A549 (cell line): Measurements from ENCODE around the gene RWDD2A. TPM values are rescaled to one million over a fixed set of nuclear protein-coding genes. Genes with fewer than 3 reads are reported as not detected.

ENCODE experiments used
- ATAC-seq, 2 experiments: fragments of 200-7000 bp in 1 of 2; fragments of >200 bp in 1 of 2; cut with Nextera tagmentation in 1 of 2; cut with Tn5 transposase in 1 of 2; 3 replicates each; pipeline versions ENCODE4 v1.8.0 to v1.9.1; 2018 to 2020; ENCODE audit warnings: mild to moderate bottlenecking in 1 of 2, moderate library complexity in 1 of 2
- CTCF ChIA-PET: fragments of 300-600 bp; sonication (Branson Sonifier 250); formaldehyde crosslinking; extraction: SDS; loops from one replicate; lab custom pipeline; 2021; ENCODE audit warnings: antibody characterized with exemption, inconsistent platforms; lab: Yijun Ruan, JAX
- POLR2A ChIA-PET: fragments of 350-600 bp; formaldehyde crosslinking; extraction: SDS; loops from one replicate; lab custom pipeline; 2021; ENCODE audit warnings: antibody characterized with exemption, inconsistent platforms; lab: Yijun Ruan, JAX
- DNase-seq, 2 experiments: peaks; one replicate each; pipeline versions ENCODE4 v3.0.0 to v3.0.0-alpha.2; 2011 to 2016; ENCODE audit warnings: low read depth in 1 of 2, low spot score in 1 of 2
- FAIRE-seq: peaks from 2 replicates; lab custom pipeline; 2011; peaks lifted over from hg19 to GRCh38; lab: Jason Lieb, UNC
- H3K27ac ChIP-seq, 2 experiments: fragments of >200 bp; sonication (Bioruptor Twin); formaldehyde crosslinking; 3 replicates each; pipeline ENCODE4 v1.5.1; 2016 to 2017
- H3K4me1 ChIP-seq: fragments of >200 bp; sonication (Bioruptor Twin); formaldehyde crosslinking; 3 replicates; pipeline ENCODE4 v1.6.1; 2016
- H3K4me2 ChIP-seq: fragments of >200 bp; sonication (Bioruptor Twin); formaldehyde crosslinking; 3 replicates; pipeline ENCODE4 v1.6.1; 2016
- H3K4me3 ChIP-seq: fragments of >200 bp; sonication (Bioruptor Twin); formaldehyde crosslinking; 3 replicates; pipeline ENCODE4 v1.5.1; 2016
- H3K9me3 ChIP-seq: fragments of >200 bp; sonication (Bioruptor Twin); formaldehyde crosslinking; 3 replicates; pipeline ENCODE4 v1.6.1; 2016
- BHLHE40 ChIP-seq: IDR thresholded peaks from 2 replicates; pipeline ENCODE4 v1.6.1; 2012; ENCODE audit warnings: low read depth, low read length, inconsistent platforms
- EP300 ChIP-seq, 2 experiments: fragments of >200 bp; sonication (Bioruptor Twin); formaldehyde crosslinking; IDR thresholded peaks; 2 replicates in 1 of 2; 3 replicates in 1 of 2; pipeline ENCODE4 v1.6.1; 2016 to 2017
- FOSB ChIP-seq: fragments of 250-450 bp; sonication (Bioruptor Pico); IDR thresholded peaks from 2 replicates; pipeline ENCODE4 v1.5.0; 2020; ENCODE audit warnings: mild to moderate bottlenecking, moderate library complexity
- FOSL2 ChIP-seq, 2 experiments: fragments of 450-650 bp in 1 of 2; fragments of >200 bp in 1 of 2; sonication (Bioruptor Twin) in 1 of 2; formaldehyde crosslinking; IDR thresholded peaks; 2 replicates each; pipeline versions ENCODE4 v1.5.0 to v1.6.1; 2016 to 2020; ENCODE audit warnings: mild to moderate bottlenecking in 1 of 2, moderate library complexity in 1 of 2
- FOXS1 ChIP-seq: fragments of 250-450 bp; sonication (Bioruptor Pico); IDR thresholded peaks from 2 replicates; pipeline ENCODE4 v1.5.0; 2020; ENCODE audit warnings: mild to moderate bottlenecking, moderate library complexity
- HDAC2 ChIP-seq: fragments of 200-600 bp; sonication (generic); IDR thresholded peaks from 2 replicates; pipeline ENCODE4 v1.6.1; 2016
- HEYL ChIP-seq: fragments of 250-450 bp; sonication (Bioruptor Pico); IDR thresholded peaks from 2 replicates; pipeline ENCODE4 v1.8.0; 2021; ENCODE audit warnings: mild to moderate bottlenecking, moderate library complexity
- HOXB13 ChIP-seq: fragments of 250-450 bp; sonication (Bioruptor Pico); IDR thresholded peaks from 2 replicates; pipeline ENCODE4 v1.5.0; 2020; ENCODE audit warnings: low read depth, mild to moderate bottlenecking, moderate library complexity
- KDM1A ChIP-seq: fragments of 200-600 bp; sonication (generic); IDR thresholded peaks from 2 replicates; pipeline ENCODE4 v1.6.1; 2016; ENCODE audit warnings: low read depth, mild to moderate bottlenecking
- MAZ ChIP-seq: fragments of 150-350 bp; IDR thresholded peaks from 2 replicates; pipeline ENCODE4 v1.6.1; 2014; ENCODE audit warnings: antibody characterized with exemption, low read depth, low read length, borderline replicate concordance
- MYC ChIP-seq: IDR thresholded peaks from 2 replicates; pipeline ENCODE4 v1.6.1; 2012; ENCODE audit warnings: mild to moderate bottlenecking, inconsistent platforms, low read length, improper control_type of control experiment, borderline replicate concordance
- NFE2L2 ChIP-seq: fragments of 150-350 bp; conservative IDR thresholded peaks from 2 replicates; pipeline ENCODE4 v1.6.1; 2014; ENCODE audit warnings: low read length
- POLR2AphosphoS2 ChIP-seq: conservative IDR thresholded peaks from 2 replicates; pipeline ENCODE4 v1.6.1; 2012; ENCODE audit warnings: low read length, improper control_type of control experiment, inconsistent platforms
- RAD21 ChIP-seq, 2 experiments: fragments of >200 bp in 1 of 2; sonication (Bioruptor Twin) in 1 of 2; formaldehyde crosslinking in 1 of 2; IDR thresholded peaks in 1 of 2; conservative IDR thresholded peaks in 1 of 2; 2 replicates in 1 of 2; 3 replicates in 1 of 2; pipeline ENCODE4 v1.6.1; 2012 to 2018; ENCODE audit warnings: inconsistent platforms in 1 of 2
- RFX5 ChIP-seq: fragments of 450-650 bp; IDR thresholded peaks from 2 replicates; pipeline ENCODE4 v1.7.1; 2014; ENCODE audit warnings: antibody characterized with exemption, mild to moderate bottlenecking, moderate library complexity
- RNF2 ChIP-seq: fragments of 200-600 bp; sonication (generic); IDR thresholded peaks from 2 replicates; pipeline ENCODE4 v1.6.1; 2016; ENCODE audit warnings: low read depth, mild to moderate bottlenecking, antibody characterized with exemption, moderate library complexity, borderline replicate concordance
- SMC3 ChIP-seq: fragments of >200 bp; sonication (Bioruptor Twin); formaldehyde crosslinking; IDR thresholded peaks from 3 replicates; pipeline ENCODE4 v1.6.1; 2018; ENCODE audit warnings: inconsistent platforms
- SREBF2 ChIP-seq: fragments of 450-650 bp; IDR thresholded peaks from 2 replicates; pipeline ENCODE4 v1.6.1; 2014; ENCODE audit warnings: mild to moderate bottlenecking, moderate library complexity
- TFCP2L1 ChIP-seq: fragments of 250-450 bp; sonication (Bioruptor Pico); IDR thresholded peaks from 2 replicates; pipeline ENCODE4 v1.5.0; 2021; ENCODE audit warnings: mild to moderate bottlenecking
- ZFP36 ChIP-seq: fragments of 450-650 bp; IDR thresholded peaks from 2 replicates; pipeline ENCODE4 v1.6.1; 2014; ENCODE audit warnings: borderline replicate concordance; ENCODE audit not compliant: partially characterized antibody
- ZSCAN20 ChIP-seq: fragments of 250-450 bp; sonication (Bioruptor Pico); IDR thresholded peaks from 2 replicates; pipeline ENCODE4 v1.8.0; 2022; ENCODE audit warnings: mild to moderate bottlenecking, moderate library complexity
- WGBS: methylation state at CpG from one replicate; pipeline ENCODE4 v1.1.6; 2017; ENCODE audit errors: missing lambda C conversion rate; 5-methylcytosine and 5-hydroxymethylcytosine counted together
- polyA plus RNA-seq, 4 experiments: library from polyadenylated mRNA; depleted of rRNA in 3 of 4; stranded (reverse); fragments of >200 nt; fragmentation: RNase III in 1 of 4; extraction: RNeasy Plus Mini Kit Qiagen cat#74134 plus additional on column Dnase treatment in 1 of 4; gene quantifications; 2 replicates in 3 of 4; 3 replicates in 1 of 4; pipeline ENCODE4 v1.2.3, GENCODE V29; 2011 to 2017
- TF ChIP-seq, protein P1 (sequence below): fragments of >200 bp; sonication (Bioruptor Twin); formaldehyde crosslinking; IDR thresholded peaks from 3 replicates; pipeline ENCODE4 v1.5.1; 2016

RWDD2A gene
- polyA plus RNA-seq, 2 of the 4 experiments (the other 2 are of a cell fraction), result 2.2 to 4.7 TPM

DNA sequence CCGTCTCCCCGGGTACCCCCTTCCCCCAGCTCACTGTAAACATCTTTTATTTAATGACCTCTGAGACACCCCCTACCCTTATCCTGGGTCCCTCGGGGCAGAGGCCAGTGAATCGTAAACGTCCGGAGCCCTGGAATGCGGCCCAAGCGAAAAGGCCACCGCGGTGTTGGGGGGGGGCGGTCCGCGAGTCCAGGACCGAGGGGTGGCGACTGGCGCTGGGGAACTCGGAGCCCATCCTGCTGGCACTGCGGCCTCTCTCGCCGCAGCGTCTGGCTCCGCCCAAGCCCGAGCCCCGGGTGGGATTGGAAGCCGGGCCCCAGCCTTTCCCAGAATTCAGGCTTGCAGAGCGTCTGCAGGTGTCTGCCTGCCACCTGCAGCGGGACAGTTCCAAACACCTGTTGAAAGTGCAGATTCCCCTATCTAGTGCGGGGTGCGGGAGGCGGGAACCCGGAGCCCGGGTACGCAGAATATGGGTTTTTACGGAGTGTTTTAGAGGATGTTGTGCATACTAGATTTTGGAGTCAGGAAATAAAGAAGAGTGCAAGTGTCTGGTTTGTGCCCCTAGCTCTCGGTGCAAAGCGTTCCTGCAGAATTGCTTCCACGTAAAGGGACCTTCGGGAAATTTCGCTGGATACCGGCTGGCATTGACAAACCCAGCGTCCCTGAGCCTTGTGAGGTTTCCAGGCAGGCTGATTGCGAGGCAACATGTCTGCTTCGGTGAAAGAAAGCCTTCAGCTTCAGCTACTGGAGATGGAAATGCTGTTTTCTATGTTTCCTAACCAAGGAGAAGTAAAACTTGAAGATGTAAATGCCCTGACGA lies 800 bp downstream of the RWDD2A start (continued):
- no peak for TF ChIP-seq NFE2L2
- no peak for TF ChIP-seq BHLHE40
- no peak for TF ChIP-seq EP300 (IDR thresholded peaks at IDR 0.05)
- TF ChIP-seq, all 56 proteins: peak for 0

DNA sequence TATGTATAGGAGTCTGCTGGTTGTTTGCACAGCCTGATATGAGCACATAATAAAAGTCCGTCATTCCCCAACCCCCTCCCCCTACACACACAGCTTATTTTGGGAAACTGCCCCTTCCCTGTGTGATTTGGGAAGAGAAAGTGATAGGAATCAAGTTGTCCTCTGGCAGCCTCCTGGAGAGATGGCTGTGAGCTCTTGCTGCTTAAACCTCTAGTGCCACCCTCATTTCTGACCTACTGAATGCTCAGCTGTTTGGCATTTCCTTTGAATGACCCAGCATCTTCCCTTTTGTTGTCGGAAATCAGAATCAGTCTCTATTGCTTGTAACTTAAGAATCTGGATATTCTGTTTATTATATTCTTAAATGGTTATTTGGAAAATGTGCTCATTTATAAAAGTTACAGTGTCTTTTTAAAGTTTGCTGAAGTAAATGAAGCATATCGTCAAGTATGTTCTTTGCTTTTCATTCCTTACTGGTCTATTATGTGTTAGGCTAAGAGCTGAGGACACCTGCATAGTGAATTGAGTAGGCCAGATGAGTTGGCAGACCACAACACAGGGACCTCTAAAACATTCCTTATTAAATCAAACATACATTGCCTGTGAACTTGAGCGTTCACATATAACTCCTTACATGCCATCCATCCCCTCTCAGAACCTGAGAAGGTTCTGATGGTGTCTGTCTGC lies 5.5 kb downstream of the RWDD2A start:
- no peak for FAIRE-seq
- TF ChIP-seq RAD21 (conservative IDR thresholded peaks at IDR 0.05 in 1 of 2, IDR thresholded peaks at IDR 0.05 in 1 of 2) (no peak), HOXB13 (no peak), MAZ (no peak), SMC3 (no peak), SREBF2 (no peak), HDAC2 (no peak), EP300 (IDR thresholded peaks at IDR 0.05) (no peak), ZFP36 (no peak), KDM1A (no peak), FOXS1 (CRISPR knock-in tag) (no peak)
- TF ChIP-seq, protein P1, sequence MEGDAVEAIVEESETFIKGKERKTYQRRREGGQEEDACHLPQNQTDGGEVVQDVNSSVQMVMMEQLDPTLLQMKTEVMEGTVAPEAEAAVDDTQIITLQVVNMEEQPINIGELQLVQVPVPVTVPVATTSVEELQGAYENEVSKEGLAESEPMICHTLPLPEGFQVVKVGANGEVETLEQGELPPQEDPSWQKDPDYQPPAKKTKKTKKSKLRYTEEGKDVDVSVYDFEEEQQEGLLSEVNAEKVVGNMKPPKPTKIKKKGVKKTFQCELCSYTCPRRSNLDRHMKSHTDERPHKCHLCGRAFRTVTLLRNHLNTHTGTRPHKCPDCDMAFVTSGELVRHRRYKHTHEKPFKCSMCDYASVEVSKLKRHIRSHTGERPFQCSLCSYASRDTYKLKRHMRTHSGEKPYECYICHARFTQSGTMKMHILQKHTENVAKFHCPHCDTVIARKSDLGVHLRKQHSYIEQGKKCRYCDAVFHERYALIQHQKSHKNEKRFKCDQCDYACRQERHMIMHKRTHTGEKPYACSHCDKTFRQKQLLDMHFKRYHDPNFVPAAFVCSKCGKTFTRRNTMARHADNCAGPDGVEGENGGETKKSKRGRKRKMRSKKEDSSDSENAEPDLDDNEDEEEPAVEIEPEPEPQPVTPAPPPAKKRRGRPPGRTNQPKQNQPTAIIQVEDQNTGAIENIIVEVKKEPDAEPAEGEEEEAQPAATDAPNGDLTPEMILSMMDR, result no peak
- TF ChIP-seq, all 56 proteins: peak for 0
- Histone ChIP-seq H3K4me3 (no peak overlapping the region), H3K27ac (no peak overlapping the region), H3K4me2 (no peak overlapping the region), H3K9me3 (no peaks in the 10 kb centered on the region), H3K4me1 (peaks cover 3% of the 10 kb centered on the region; the same call in 1 of the 3 replicates)
- ChIA-PET POLR2A (no interaction called here), CTCF (interaction anchor here (0.9 to 1.5 kb wide), 7 partner anchors 10 to 133 kb away, joined by 3 read pairs; partner anchors contain the start of genes DOP1A and UBE3D)
- no peak for ATAC-seq
- no peak for DNase-seq
- 85% methylated on average over 4 of the region's 4 CpGs for WGBS

DNA sequence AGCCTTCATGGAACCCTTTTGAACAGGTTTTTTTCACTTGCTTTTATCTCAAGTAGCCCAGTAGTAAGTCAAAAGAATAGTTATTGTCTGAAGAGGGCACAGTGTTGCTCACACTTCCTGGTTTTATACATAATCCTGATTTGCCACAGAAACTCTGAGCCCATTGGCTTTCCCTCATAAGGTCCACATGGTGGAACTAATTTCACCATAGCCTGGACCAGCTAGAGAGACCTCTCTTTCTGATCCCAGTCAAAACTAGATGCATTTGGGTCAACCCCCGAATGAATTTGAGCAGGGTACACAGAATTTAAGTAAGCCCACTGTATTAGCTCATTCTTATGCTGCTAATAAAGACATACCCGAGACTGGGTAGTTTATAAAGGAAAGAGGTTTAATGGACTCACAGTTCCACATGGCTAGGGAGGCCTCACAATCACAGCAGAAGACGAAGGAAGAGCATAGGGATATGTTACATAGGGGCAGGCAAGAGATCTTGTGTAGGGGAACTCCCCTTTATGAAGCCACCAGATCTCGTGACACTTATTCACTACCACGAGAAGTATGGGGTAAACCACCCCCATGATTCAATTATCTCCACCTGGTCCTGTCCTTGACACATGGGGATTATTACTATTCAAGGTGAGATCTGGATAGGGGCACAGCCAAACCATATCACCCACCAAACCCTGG lies 6.2 kb downstream of the RWDD2A start:
- ChIA-PET CTCF (interaction anchor here (0.9 to 1.1 kb wide), 3 partner anchors 13 to 133 kb away, joined by 3 read pairs; partner anchors contain the start of genes DOP1A and UBE3D), POLR2A (no interaction called here)
- Histone ChIP-seq H3K4me3 (no peak overlapping the region), H3K9me3 (no peaks in the 10 kb centered on the region), H3K27ac (no peak overlapping the region), H3K4me1 (peaks cover 3% of the 10 kb centered on the region; the same call in 1 of the 3 replicates), H3K4me2 (no peak overlapping the region)
- WGBS, result 87% methylated on average over 5 of the region's 5 CpGs
- no peak for DNase-seq
- FAIRE-seq, result no peak
- no peak for ATAC-seq
- no peak for TF ChIP-seq MYC
- no peak for TF ChIP-seq FOSB (CRISPR knock-in tag)
- TF ChIP-seq RNF2, result no peak
- TF ChIP-seq POLR2AphosphoS2, result no peak
- TF ChIP-seq ZFP36, result no peak
- no peak for TF ChIP-seq RFX5
- no peak for TF ChIP-seq FOSL2 (IDR thresholded peaks at IDR 0.05)
- TF ChIP-seq FOSL2 (CRISPR knock-in tag; IDR thresholded peaks at IDR 0.05), result no peak
- no peak for TF ChIP-seq BHLHE40
- no peak for TF ChIP-seq MAZ
- TF ChIP-seq KDM1A, result no peak
- no peak for TF ChIP-seq HEYL (CRISPR knock-in tag)
- TF ChIP-seq TFCP2L1 (CRISPR knock-in tag), result no peak
- no peak for TF ChIP-seq NFE2L2
- no peak for TF ChIP-seq ZSCAN20 (CRISPR knock-in tag)
